NCI-H460 (cell line): ENCODE data around the gene ZNF205. TPM values are rescaled to one million over a fixed set of nuclear protein-coding genes. Genes with fewer than 3 reads are reported as not detected.
"Not testable (repeated sequence)": the region's sequence is repeated elsewhere in the genome, so short reads cannot be mapped to it uniquely, and the experiment has no call there.

ENCODE experiments used
- DNase-seq: peaks from one replicate; pipeline ENCODE4 v3.0.0-alpha.2; 2016; ENCODE audit warnings: low read depth; ENCODE audit errors: extremely low read depth
- polyA plus RNA-seq: library from polyadenylated mRNA; depleted of rRNA; stranded (reverse); fragments of >200 nt; gene quantifications from 2 replicates; pipeline ENCODE4 v1.2.3, GENCODE V29; 2014; cell fraction: nucleus; rRNA removed
- total RNA-seq: library from RNA; depleted of rRNA; stranded (reverse); fragments of >200 nt; shearing (Covaris generic); gene quantifications from 2 replicates; pipeline ENCODE4 v1.2.3, GENCODE V29; 2014; rRNA removed

Gene ZNF205
- total RNA-seq, result 12.0 and 13.5 TPM in 2 replicates
- polyA plus RNA-seq, result 22.6 and 32.1 TPM in 2 replicates

DNA sequence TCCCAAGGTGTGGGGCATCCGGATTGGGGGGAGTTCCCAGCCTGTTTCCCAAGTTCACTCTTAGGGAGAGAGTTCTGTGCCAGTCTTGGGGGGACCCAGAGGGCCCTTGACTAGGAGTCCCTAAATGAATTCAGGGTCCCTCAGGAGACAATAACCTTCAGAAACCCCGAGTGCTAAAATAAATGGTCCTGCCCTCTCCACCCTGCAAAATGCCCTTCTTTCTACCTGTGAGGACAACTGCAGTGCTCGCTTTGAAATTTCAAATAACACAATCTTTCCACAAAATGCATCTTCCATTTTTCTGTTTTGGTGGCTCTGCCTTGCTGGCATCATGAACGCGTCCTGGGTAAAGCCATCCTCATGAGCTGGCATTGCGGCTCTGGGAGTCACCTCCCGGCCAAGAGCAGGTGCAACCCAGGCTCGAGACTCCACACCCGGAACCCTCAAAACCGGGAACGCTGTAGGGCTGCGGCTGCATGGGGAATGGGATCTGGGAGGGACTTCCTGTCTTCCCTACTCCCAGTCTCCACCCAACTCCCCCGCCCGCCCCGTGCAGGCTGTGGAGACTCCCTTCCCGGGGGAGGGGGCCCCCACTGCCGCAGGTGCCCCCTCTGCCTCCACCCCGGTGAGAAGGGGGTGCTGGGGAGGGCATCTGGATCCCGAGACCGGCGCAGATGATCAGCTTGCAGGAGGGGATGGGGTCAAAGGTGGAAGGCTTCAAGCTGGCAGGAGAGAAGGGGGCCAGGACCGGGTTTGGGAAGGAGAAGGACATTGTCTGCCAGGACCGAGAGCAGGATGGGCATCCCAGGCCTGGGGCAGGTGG, at the start of gene ZNF205:
ZNF205 (plus strand) TSS at position 529 of the 823 bp plus-strand sequence. CDS start 845 bp downstream, outside the sequence.
- peak; percentile 74 for DNase-seq

GRCh38 chr16:3063625-3064386, 48.6 kb upstream of the ZNF205 start:
- DNase-seq, result no peak

DNA sequence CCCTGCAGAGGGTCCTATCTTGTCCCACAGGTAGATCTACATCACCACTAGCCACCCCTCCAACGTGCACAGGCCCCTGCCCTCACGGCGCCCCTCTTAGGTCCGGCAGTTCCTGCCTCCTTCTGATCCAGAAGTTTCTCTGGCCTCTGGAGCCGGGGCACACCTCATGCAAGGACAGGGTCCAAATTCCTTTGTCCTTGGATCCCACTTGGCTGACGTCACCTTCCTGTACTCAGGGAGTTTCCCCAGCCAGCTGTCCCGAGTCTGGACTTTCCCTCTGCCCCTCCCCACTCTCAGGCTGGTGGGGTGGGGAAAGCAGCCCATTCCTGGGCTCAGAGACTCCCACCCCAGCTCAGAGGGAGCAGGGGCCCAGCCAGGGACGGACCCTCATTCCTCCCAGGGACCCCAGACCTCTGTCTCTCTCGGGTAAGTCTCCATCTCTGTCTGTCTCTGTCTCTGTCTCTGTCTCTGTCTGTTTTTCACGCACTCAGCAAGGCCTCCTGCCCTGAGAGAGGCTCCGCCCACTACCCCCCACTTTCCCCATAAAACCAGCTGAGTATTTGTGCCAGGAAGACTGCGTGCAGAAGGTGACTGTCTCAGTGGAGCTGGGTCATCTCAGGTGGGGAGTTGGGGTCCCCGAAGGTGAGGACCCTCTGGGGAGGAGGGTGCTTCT, 47.2 kb upstream of the ZNF205 start, which contains the start of gene IL32:
IL32 (plus strand) TSS at position 572 of the 673 bp plus-strand sequence. CDS start 172 bp downstream, outside the sequence.
- no peak for DNase-seq

DNA sequence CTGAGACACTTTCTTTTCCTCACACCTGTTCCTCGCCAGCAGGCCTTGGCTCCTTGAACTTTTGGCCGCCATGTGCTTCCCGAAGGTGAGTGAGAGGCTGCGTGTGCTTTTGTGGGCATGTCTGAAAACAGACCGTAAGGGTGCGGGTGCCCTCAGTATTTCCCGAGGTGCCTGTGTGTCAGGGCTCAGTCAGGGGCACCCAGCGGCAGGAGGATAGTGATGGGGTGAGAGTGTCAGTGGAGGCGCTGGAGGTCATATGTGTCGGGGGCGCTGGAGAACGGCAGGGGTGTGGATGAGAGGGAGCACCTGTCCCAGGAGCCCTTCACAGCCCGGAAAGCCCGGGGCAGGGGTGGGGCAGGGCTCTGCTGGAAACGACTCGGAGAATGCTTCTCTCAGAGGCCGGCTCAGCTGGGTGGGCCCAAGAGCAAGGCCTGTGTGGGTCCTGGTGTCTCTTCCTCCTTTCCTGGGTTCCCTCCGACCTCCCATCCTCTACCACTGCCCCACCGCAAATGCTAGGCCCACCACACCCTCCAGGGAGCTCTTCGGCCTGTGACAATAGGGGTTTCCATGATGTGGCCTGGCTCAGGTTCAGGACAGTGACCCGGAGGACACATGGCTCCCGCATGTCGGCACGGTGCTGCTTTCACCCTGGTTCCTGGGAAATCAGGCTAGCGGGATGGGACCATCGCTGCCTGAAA, 46.5 kb upstream of the ZNF205 start:
- no peak for DNase-seq

DNA sequence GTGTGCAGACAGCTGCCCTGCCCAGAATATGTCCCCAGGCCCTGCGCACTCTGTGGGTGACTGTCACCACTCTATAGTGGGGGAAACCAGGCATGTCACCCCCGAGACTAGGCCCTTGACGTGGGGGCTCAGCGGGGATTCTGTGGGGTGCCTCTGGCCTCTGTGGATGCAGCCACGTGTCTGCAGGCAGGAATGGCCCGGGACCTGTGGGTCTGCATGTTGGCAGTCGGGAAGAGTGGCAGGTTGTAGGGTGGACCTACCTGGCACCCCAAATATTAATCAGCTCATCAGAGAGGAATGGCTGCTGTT, 46.0 kb upstream of the ZNF205 start:
- no peak for DNase-seq

DNA sequence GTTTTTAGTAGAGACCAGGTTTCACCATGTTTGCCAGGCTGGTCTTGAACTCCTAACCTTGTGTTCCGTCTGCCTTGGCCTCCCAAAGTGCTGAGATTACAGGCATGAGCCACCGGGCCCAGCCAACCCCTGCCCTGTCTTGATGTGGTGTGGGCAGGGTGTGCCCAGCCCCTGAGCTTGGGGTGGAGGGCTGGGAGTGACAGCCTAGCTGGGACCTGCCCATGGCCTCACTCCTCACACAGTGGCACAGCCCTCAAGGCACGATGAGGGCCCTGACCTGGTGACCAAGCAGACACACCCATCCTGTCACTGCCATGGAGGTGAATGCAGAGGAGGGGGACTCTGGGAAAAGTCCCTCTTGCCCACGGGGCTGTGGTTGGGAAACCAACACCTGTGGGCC, 43.9 kb upstream of the ZNF205 start:
- DNase-seq, result no peak

DNA sequence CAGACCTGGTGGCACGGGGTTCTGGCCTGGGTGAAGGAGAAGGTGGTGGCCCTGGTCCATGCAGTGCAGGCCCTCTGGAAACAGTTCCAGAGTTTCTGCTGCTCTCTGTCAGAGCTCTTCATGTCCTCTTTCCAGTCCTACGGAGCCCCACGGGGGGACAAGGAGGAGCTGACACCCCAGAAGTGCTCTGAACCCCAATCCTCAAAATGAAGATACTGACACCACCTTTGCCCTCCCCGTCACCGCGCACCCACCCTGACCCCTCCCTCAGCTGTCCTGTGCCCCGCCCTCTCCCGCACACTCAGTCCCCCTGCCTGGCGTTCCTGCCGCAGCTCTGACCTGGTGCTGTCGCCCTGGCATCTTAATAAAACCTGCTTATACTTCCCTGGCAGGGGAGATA, 43.2 kb upstream of the ZNF205 start:
- not testable (repeated sequence) for DNase-seq

DNA sequence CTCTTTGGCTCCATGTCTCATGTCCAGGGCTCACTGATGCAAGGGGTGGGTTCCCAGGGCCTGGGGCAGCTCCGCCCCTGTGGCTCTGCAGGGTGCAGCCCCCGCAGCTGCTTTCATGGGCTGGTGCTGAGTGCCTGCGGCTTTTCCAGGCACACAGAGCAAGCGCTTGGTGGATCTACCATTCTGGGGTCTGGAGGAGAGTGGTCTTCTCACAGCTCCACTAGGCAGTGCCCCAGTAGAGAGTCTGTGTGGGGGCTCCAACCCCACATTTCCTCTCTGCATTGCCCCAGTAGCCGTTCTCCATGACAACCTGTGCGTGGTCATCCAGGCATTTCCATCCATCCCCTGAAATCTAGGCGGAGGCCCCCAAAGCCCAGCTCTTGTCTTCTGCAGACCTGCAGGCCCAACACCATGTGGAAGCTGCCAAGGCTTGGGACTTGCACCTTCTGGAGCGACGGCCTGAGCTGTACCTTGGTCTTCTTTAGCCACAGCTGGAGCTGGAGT, 41.7 kb upstream of the ZNF205 start:
- DNase-seq, result no peak

DNA sequence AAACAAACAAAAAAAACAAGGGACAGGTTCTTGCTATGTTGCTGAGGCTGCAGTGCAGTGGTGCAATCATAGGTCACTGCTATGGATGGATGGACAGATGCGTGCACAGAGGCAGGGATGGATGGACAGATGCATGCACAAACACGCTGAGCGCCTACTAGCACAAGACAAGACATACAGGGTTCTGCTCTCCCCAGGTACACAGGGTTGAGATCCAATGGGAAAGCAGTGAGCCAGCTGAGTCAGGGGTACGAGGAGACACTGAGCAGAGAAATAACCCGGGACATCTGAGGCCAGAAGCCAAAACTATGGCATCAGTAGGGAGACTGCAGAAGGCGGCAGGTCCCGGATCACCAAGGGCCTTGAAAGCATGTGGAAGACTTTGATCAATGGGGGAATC, 40.7 kb upstream of the ZNF205 start:
- DNase-seq, result no peak

DNA sequence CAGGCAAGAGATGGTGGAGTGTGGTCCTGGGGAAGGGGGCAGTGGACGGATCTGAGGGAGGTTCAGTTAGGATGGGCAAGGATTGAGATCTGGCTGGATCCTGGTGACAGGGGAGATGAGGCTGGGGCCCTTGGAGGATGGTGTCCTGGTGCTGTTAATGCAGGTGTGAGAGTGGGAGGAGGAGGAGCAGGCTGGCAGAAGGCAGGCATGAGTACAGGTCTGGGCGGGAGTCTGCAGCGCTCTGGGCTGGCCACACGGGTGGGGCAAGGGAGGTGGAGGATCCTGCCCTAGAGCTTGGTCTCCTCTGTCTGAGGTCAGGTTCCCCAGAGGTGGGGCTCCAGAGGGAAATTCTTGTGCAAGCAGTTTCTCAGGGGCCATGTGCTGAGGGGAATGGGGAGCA, 40.2 kb upstream of the ZNF205 start:
- not testable (repeated sequence) for DNase-seq

- not testable (repeated sequence) for DNase-seq
Observed at GRCh38 chr16:3072576-3073263, 39.7 kb upstream of the ZNF205 start.

DNA sequence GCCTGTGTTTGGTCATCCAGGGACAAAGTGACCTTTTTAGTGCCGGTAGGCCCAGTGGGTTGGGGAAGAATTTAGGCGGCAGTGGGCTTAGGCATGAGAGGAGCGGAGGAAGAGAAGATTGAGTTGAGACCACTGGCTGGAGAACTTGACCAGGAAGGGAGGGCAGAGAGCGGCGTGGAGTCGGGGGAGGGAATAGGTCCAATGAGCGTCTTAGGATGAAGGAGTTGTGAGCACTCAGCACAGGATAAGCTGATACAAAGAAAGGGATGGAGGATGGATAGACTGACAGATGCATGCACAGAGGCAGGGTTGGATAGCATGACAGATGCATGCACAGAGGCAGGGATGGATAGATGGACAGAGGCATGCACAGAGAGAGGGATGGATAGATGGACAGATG, 38.9 kb upstream of the ZNF205 start:
- DNase-seq, result no peak

- no peak for DNase-seq
Observed at GRCh38 chr16:3074860-3075522, 37.4 kb upstream of the ZNF205 start.

GRCh38 chr16:3075523-3075915, 36.9 kb upstream of the ZNF205 start:
- no peak for DNase-seq

DNA sequence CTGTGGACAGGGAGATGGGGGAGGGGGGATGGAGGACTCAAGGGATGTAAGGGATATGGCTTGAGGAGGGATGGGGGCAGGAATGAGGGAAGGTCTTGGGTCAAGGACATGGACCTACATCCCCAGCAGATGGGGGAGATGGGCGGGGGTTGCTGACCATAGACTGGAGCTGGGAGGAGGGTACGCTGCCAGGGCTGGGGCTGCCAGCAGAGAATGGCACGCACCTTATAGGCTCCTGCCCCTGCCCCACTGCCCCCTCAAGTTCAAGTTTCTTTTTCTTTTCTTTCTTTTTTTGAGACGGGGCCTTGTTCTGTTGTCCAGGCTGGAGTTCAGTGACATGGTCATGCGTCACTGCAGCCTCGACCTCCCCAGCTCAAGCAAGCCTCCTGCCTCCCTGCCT, 36.4 kb upstream of the ZNF205 start:
- DNase-seq, result not testable (repeated sequence)

- no peak for DNase-seq
Observed at GRCh38 chr16:3076577-3076976, 35.8 kb upstream of the ZNF205 start.

DNA sequence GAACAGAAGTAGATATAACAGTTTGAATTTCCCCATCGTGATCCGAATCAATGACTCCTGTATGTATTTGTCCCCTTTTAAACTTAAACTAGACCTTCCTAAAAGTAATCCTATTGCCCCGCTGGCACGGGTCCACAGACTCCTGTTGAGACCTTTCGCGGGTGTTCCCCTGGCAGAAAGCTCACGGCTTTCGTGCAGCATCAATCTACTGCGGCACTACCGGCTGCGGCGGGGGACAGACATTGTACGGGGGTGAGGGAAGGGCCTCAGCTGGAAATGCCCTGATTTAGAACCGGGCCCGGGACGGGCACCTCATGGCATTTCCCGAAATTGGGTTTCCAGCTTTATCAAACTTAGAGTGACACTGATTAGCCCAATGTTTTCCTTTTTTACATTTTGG, 32.4 kb upstream of the ZNF205 start:
- no peak for DNase-seq

DNA sequence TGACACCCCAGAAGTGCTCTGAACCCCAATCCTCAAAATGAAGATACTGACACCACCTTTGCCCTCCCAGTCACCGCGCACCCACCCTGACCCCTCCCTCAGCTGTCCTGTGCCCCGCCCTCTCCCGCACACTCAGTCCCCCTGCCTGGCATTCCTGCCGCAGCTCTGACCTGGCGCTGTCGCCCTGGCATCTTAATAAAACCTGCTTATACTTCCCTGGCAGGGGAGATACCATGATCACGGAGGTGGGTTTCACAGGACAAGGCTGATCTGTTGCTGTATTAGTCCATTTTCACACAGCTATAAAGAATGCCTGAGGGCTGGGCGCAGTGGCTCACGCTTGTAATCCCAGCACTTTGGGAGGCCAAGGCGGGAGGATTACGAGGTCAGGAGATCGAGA, 30.4 kb upstream of the ZNF205 start:
- not testable (repeated sequence) for DNase-seq

DNA sequence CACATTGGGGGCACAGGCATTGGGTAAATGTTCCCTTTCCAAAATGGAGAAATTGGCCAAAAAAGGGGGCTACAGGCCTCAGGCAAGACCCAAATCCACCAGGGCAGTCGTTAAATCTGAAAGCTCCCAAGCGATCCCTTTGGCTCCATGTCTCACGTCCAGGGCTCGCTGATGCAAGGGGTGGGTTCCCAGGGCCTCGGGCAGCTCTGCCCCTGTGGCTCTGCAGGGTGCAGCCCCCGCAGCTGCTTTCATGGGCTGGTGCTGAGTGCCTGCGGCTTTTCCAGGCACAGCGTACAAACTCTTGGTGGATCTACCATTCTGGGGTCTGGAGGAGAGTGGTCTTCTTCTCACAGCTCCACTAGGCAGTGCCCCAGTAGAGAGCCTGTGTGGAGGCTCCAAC, 29.0 kb upstream of the ZNF205 start:
- not testable (repeated sequence) for DNase-seq
